ENCODE results near the gene PLA2G2F.
A peak's percentile ranks its signal among the peaks of the same experiment; 100 is the strongest.

Gene PLA2G2F

GRCh38 chr1:20095564-20096434, 43.3 kb upstream of the PLA2G2F start:
- TF ChIP-seq, protein P1, sequence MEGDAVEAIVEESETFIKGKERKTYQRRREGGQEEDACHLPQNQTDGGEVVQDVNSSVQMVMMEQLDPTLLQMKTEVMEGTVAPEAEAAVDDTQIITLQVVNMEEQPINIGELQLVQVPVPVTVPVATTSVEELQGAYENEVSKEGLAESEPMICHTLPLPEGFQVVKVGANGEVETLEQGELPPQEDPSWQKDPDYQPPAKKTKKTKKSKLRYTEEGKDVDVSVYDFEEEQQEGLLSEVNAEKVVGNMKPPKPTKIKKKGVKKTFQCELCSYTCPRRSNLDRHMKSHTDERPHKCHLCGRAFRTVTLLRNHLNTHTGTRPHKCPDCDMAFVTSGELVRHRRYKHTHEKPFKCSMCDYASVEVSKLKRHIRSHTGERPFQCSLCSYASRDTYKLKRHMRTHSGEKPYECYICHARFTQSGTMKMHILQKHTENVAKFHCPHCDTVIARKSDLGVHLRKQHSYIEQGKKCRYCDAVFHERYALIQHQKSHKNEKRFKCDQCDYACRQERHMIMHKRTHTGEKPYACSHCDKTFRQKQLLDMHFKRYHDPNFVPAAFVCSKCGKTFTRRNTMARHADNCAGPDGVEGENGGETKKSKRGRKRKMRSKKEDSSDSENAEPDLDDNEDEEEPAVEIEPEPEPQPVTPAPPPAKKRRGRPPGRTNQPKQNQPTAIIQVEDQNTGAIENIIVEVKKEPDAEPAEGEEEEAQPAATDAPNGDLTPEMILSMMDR (IDR thresholded peaks at IDR 0.05; ENCODE audit: low read depth, low read length), result no peak
- H3K4me3 ChIP-seq (ENCODE audit: low read depth, low read length), result no peak overlapping the region

DNA sequence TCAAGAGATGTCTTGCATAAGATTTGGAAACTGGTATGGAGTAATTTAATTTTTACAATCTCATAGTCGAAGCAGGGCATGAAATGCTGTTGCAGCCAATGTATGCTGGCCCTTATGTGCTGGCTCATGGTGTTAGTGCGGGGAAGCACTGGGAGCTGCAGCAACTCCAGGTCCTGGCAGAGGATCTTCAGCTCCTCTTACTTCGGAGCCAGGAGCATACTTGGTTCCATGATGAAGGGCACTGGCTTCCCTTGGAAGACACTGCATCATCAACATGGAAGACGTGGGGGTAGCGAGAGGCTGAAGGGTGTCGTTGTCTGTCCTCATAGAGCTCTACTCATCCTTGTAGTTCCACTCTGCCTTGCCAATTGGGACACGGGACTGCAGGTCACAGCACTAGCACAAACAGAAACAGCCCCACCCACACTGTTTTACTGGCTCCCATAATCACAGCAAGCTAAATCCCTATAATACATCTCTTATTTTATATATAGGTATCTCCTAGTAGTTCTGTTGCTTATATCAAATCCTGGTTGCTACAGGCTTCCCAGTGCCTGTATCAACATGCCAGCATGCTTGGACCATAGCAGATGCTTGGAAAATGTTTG, 42.2 kb upstream of the PLA2G2F start:
- no peak overlapping the region for H3K4me3 ChIP-seq (ENCODE audit: low read depth, low read length)
- TF ChIP-seq, protein P1 (IDR thresholded peaks at IDR 0.05; ENCODE audit: low read depth, low read length), result no peak

DNA sequence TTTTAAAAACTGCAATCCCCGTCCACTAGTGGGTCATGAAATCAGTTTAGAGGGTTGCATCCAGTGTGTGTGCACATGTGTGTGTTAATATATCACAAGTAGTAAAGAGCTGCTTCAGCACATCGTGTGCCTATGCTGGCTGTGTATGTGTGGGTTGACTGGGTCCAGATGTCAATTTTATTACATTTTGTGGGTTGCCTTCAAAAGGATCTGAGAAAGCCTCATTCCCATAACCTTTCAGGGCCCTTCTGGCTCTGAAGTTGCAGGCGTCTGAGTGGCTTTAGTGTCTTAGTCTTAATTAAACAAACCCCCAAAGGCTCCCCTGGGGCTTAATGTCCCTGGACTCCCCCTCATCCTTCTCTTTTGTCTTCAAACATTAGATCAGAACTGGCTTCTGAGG, 39.6 kb upstream of the PLA2G2F start:
- TF ChIP-seq, protein P1 (IDR thresholded peaks at IDR 0.05; ENCODE audit: low read depth, low read length), result no peak
- H3K4me3 ChIP-seq (ENCODE audit: low read depth, low read length), result no peak overlapping the region

- TF ChIP-seq, protein P1 (IDR thresholded peaks at IDR 0.05; ENCODE audit: low read depth, low read length), result peak; percentile 64
- H3K4me3 ChIP-seq (ENCODE audit: low read depth, low read length), result no peak overlapping the region
Observed at GRCh38 chr1:20100632-20101355, 38.3 kb upstream of the PLA2G2F start.

GRCh38 chr1:20102875-20103274, 36.2 kb upstream of the PLA2G2F start:
- H3K4me3 ChIP-seq (ENCODE audit: low read depth, low read length), result no peak overlapping the region
- TF ChIP-seq, protein P1 (IDR thresholded peaks at IDR 0.05; ENCODE audit: low read depth, low read length), result no peak

DNA sequence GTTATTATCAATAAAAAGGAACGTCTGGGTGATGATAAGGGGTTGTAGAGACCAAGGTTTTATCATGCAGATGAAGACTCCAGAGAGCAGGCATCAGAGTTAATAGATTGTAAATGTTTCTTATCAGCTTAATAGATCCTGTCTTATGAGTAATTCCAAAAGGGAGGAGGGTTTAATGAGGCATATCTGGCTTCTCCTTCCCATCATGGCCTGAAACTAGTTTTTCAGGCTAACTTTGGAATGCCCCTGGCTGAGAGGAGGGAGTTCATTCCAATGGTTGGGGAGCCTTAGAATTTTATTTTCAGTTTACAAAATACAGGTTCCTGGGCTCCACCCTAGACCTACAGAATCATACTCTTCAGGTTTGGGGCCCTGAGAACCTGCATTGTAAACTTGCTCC, 33.3 kb upstream of the PLA2G2F start:
- no peak overlapping the region for H3K4me3 ChIP-seq (ENCODE audit: low read depth, low read length)
- TF ChIP-seq, protein P1 (IDR thresholded peaks at IDR 0.05; ENCODE audit: low read depth, low read length), result no peak

Measured in WI38 (cell line).